Testis (tissue), 2 donors: ENCODE data around the gene RNF144B.

Source experiments
- POLR2A ChIP-seq: fragments of 450-650 bp; IDR thresholded peaks from one replicate; pipeline ENCODE4 v1.6.1; 2017; ENCODE audit warnings: antibody characterized with exemption, mild to moderate bottlenecking, moderate library complexity
- TF ChIP-seq, protein P1 (sequence below), 3 experiments: fragments of 450-650 bp in 2 of 3; fragments of 200-600 bp in 1 of 3; sonication (generic) in 1 of 3; IDR thresholded peaks; one replicate each; pipeline ENCODE4 v1.5.1; 2016 to 2019; ENCODE audit warnings: antibody characterized with exemption in 3 of 3, mild to moderate bottlenecking in 2 of 3, moderate library complexity in 1 of 3

DNA sequence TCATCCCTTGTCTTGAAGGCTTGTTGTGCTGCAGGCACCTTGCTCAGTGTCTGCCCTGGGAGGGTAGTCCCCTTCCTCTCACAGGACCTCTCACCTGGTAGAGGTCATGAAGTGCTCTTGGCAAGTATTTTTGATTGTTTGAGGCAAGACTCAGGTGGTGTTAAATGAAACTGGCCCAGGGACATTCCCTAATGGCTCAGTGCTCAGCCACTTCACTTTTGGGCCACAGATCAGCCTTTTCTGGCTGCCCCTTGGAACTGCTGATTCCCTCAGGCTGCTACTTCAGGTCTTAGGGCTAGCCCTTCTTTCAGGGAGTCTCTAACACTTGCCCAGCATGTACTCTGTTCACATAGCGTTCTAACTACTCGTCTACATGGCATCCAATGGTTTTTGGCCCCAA is 111.3 kb downstream of the RNF144B start:
- TF ChIP-seq, protein P1, sequence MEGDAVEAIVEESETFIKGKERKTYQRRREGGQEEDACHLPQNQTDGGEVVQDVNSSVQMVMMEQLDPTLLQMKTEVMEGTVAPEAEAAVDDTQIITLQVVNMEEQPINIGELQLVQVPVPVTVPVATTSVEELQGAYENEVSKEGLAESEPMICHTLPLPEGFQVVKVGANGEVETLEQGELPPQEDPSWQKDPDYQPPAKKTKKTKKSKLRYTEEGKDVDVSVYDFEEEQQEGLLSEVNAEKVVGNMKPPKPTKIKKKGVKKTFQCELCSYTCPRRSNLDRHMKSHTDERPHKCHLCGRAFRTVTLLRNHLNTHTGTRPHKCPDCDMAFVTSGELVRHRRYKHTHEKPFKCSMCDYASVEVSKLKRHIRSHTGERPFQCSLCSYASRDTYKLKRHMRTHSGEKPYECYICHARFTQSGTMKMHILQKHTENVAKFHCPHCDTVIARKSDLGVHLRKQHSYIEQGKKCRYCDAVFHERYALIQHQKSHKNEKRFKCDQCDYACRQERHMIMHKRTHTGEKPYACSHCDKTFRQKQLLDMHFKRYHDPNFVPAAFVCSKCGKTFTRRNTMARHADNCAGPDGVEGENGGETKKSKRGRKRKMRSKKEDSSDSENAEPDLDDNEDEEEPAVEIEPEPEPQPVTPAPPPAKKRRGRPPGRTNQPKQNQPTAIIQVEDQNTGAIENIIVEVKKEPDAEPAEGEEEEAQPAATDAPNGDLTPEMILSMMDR (IDR thresholded peaks at IDR 0.05) = no peak
- no peak for TF ChIP-seq POLR2A
